HG02852 (cell line): ENCODE measurements around the gene CDHR2.

Experiments
- ATAC-seq: cut with Tn5 transposase; IDR thresholded peaks from one replicate; pipeline ENCODE4 v1.9.1; 2021; ENCODE audit warnings: mild to moderate bottlenecking, moderate library complexity; ENCODE audit not compliant: unreplicated experiment

The CDHR2 gene

GRCh38 chr5:176631383-176632200, 82.5 kb downstream of the CDHR2 start:
- ATAC-seq, result no peak

GRCh38 chr5:176632745-176633144, 83.6 kb downstream of the CDHR2 start:
- no peak for ATAC-seq

DNA sequence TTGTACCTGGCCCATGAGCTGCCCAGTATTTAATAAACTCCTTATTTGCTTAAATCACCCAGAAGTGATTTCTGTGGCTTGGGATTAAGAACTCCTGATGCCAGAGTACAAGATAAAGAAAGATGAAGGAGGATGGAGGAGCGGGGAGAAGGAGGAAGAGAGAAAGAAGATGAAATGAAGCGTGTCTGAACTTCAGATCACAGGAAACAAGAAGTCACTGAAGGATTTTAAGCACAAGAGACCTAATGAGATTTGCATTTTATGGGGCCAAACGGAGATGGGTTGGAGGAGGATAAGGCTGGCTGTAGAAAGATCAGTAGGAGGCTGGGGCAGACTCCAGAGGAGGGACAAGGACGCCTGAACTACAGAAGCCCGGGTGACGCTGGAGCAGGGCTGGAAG, 84.5 kb downstream of the CDHR2 start:
- ATAC-seq, result no peak

DNA sequence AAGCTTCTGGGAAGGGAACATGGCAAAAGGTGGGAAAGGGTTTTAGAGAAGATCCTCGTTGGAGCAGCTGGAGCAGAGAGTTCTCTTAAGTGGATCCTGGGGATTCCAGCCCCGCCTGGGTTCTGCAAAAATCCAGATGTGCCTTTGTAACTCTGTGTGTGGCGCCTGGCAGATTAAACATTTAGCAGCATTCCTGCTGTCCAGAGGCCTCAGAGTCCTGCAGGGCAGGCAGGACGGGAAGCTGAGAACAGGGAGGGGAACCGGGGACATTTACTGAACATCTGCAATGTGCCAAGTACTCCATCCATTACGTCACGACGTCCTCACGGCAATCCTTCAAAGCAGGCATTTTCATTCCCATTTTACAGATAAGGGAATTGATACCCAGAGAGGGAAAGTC, 87.3 kb downstream of the CDHR2 start:
- ATAC-seq, result no peak

- no peak for ATAC-seq
These were observed 88.4 kb downstream of the CDHR2 start for GRCh38 chr5:176637556-176637955.

DNA sequence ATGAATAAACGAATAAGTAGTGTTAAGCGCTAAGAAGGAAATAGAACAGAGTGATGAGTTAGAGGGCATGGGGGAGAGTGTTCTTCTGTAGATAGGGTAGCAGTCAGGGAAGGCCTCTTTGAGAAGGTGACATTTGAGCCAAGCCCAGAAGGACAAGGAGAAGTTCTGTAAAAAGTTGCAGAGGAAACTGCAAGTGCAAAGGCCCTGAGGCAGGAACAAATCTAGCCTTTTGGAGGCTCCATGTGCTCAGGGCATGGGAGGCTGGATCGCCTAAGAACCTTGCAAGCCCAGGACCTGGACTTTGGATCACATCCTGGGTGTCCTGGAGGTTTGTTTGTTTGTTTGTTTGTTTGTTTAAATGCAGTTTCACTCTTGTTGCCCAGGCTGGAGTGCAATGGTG, 89.3 kb downstream of the CDHR2 start:
- no peak for ATAC-seq

GRCh38 chr5:176639208-176639607, 90.1 kb downstream of the CDHR2 start:
- ATAC-seq, result no peak

DNA sequence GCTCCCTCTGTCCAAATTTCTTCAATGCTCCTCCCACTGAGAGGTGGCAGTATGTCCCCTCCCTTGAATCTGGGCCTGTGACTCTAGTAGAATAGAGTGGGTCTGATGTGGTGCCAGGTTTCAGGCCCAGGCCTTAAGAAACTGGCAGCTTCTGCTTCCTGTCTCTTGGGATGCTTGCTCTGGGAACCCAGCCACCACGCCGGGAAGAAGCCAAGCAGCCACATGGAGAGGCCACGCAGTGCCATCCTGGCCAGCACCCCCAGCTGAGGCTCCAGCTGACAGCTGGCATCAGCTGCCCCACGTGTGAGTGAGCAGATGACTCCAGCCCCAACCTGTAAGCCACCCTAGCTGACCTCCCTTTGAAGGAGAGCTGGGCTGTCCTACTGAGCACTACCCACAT, 90.8 kb downstream of the CDHR2 start:
- ATAC-seq, result no peak

GRCh38 chr5:176640616-176641015, 91.5 kb downstream of the CDHR2 start:
- no peak for ATAC-seq

- ATAC-seq, result no peak
These were observed 93.7 kb downstream of the CDHR2 start for GRCh38 chr5:176642675-176643490.

- ATAC-seq, result no peak
These were observed 94.5 kb downstream of the CDHR2 start for GRCh38 chr5:176643491-176644219.

DNA sequence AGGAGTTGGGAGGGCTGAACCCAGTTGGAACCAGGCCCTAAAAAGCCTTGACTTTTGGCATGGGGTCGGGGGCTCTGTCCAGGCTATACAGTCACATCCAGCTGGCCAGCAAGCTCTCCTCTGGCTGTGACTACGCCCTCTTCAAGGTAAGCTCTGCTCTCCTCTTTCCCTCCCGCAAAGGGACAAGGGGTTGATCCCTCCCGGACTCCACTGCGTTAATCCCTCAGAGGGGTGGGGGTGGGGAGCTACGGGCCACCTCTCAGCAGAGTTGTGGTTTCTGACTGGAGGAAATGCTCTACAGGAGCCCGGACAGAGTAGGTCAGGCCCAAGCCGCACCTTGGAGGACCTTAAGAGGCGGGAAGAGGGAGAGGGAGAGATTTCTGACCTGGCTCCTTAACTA, 95.2 kb downstream of the CDHR2 start:
- ATAC-seq, result no peak

GRCh38 chr5:176644878-176645670, 95.9 kb downstream of the CDHR2 start:
- no peak for ATAC-seq
